ENCODE data around the gene MGRN1. TPM values are rescaled to one million over a fixed set of nuclear protein-coding genes. Genes with fewer than 3 reads are reported as not detected.

The MGRN1 gene
- total and polyA plus RNA-seq, 2 experiments from 2014 or later: 29.2 to 30.8 TPM

GRCh38 chr16:4612977-4613635 lies 11.5 kb upstream of the MGRN1 start:
- Histone ChIP-seq H3K27ac (peak overlapping the region; percentile 88), H3K4me1 (ENCODE audit: insufficient read depth) (peaks cover 41% of the 10 kb centered on the region), H2AFZ (no peak overlapping the region), H3K4me3 (peak overlapping the region; percentile 94), H3K36me3 (replicated peaks; ENCODE audit: insufficient read depth, low read depth) (no peaks in the 10 kb centered on the region), H3K4me2 (peak overlapping the region; percentile 98), H3K9me3 (ENCODE audit: low read depth) (no peaks in the 10 kb centered on the region), H3K79me2 (peaks cover 58% of the 10 kb centered on the region), H4K20me1 (ENCODE audit: insufficient read depth, poor library complexity, severe bottlenecking) (peaks cover 40% of the 10 kb centered on the region), H3K9me2 (replicated peaks; ENCODE audit: insufficient read depth) (no peaks in the 10 kb centered on the region), H3K27me3 (no peaks in the 10 kb centered on the region)
- DNase-seq (ENCODE audit: low spot score): no peak
- WGBS (ENCODE audit: low lambda C conversion rate, missing lambda C conversion rate): 54% methylated on average over 14 of the region's 14 CpGs
- TF ChIP-seq CTCF (IDR thresholded peaks at IDR 0.05; ENCODE audit: poor library complexity) (no peak), EZH2phosphoT487 (IDR thresholded peaks at IDR 0.05; ENCODE audit: low read depth, severe bottlenecking, unreplicated experiment) (no peak), EZH2 (IDR thresholded peaks at IDR 0.05; ENCODE audit: borderline replicate concordance) (no peak)

GRCh38 chr16:4613636-4614570 lies 10.7 kb upstream of the MGRN1 start:
- Histone ChIP-seq H3K79me2 (peaks cover 64% of the 10 kb centered on the region), H3K27ac (peak overlapping the region; percentile 88), H4K20me1 (ENCODE audit: insufficient read depth, poor library complexity, severe bottlenecking) (peaks cover 36% of the 10 kb centered on the region), H3K4me2 (peak overlapping the region; percentile 98), H3K27me3 (no peaks in the 10 kb centered on the region), H3K4me3 (peak overlapping the region; percentile 94), H3K36me3 (replicated peaks; ENCODE audit: insufficient read depth, low read depth) (no peaks in the 10 kb centered on the region), H2AFZ (peak overlapping the region; percentile 31), H3K9me3 (ENCODE audit: low read depth) (no peaks in the 10 kb centered on the region), H3K9me2 (replicated peaks; ENCODE audit: insufficient read depth) (no peaks in the 10 kb centered on the region), H3K4me1 (ENCODE audit: insufficient read depth) (peaks cover 48% of the 10 kb centered on the region)
- TF ChIP-seq EZH2phosphoT487 (IDR thresholded peaks at IDR 0.05; ENCODE audit: low read depth, severe bottlenecking, unreplicated experiment) (no peak), CTCF (IDR thresholded peaks at IDR 0.05; ENCODE audit: poor library complexity) (no peak), EZH2 (IDR thresholded peaks at IDR 0.05; ENCODE audit: borderline replicate concordance) (no peak)
- peak; percentile 68 for DNase-seq (ENCODE audit: low spot score)
- 3% methylated on average over 40 of the region's 92 CpGs for WGBS (ENCODE audit: low lambda C conversion rate, missing lambda C conversion rate)

- Histone ChIP-seq H3K9me2 (replicated peaks; ENCODE audit: insufficient read depth) (no peaks in the 10 kb centered on the region), H2AFZ (peak within 1 kb of the TSS; percentile 93), H3K4me1 (ENCODE audit: insufficient read depth) (peaks cover 55% of the 10 kb centered on the region), H3K4me3 (peak within 1 kb of the TSS; percentile 94), H3K27me3 (no peaks in the 10 kb centered on the region), H3K27ac (peak within 1 kb of the TSS; percentile 88), H3K79me2 (peaks cover 65% of the 10 kb centered on the region), H3K9me3 (ENCODE audit: low read depth) (no peaks in the 10 kb centered on the region), H3K4me2 (peak within 1 kb of the TSS; percentile 98), H4K20me1 (ENCODE audit: insufficient read depth, poor library complexity, severe bottlenecking) (peaks cover 36% of the 10 kb centered on the region), H3K36me3 (replicated peaks; ENCODE audit: insufficient read depth, low read depth) (no peaks in the 10 kb centered on the region)
- DNase-seq (ENCODE audit: low spot score): peak; percentile 96
- 15% methylated on average over 87 of the region's 100 CpGs for WGBS (ENCODE audit: low lambda C conversion rate, missing lambda C conversion rate)
- TF ChIP-seq CTCF (IDR thresholded peaks at IDR 0.05; ENCODE audit: poor library complexity) (no peak), EZH2 (IDR thresholded peaks at IDR 0.05; ENCODE audit: borderline replicate concordance) (no peak), EZH2phosphoT487 (IDR thresholded peaks at IDR 0.05; ENCODE audit: low read depth, severe bottlenecking, unreplicated experiment) (no peak)
Observed at GRCh38 chr16:4614571-4615383, 9.8 kb upstream of the MGRN1 start, which contains the start of gene UBALD1. Gene UBALD1, minus strand, starts transcription at chr16:4614888. Its CDS starts 91 bp downstream, at chr16:4614797.

Data from hepatocyte (in vitro differentiated cells).